ENCODE results near the gene DHX35.

The DHX35 gene

DNA sequence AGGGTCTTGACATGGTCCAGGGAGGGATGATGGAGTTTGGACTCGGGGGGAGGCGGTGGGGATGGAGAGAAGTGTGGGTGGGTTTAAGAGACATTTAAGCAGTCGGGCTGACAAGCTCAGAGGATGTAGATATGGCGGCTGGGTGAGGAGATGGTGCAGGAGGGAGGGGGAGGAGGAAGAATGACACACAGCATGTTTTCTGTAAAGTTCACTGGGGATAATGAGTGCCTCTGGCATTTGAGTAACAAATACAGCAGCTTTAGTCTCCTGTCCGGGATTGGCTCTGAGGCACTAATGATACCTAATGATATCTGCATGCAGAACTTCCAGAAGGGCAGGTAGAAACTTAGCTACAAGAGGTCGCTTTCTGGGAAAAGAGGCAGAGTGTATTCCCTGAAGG, 107.8 kb downstream of the DHX35 start:
- peak; percentile 7 for DNase-seq (ENCODE audit: low read depth)

DNA sequence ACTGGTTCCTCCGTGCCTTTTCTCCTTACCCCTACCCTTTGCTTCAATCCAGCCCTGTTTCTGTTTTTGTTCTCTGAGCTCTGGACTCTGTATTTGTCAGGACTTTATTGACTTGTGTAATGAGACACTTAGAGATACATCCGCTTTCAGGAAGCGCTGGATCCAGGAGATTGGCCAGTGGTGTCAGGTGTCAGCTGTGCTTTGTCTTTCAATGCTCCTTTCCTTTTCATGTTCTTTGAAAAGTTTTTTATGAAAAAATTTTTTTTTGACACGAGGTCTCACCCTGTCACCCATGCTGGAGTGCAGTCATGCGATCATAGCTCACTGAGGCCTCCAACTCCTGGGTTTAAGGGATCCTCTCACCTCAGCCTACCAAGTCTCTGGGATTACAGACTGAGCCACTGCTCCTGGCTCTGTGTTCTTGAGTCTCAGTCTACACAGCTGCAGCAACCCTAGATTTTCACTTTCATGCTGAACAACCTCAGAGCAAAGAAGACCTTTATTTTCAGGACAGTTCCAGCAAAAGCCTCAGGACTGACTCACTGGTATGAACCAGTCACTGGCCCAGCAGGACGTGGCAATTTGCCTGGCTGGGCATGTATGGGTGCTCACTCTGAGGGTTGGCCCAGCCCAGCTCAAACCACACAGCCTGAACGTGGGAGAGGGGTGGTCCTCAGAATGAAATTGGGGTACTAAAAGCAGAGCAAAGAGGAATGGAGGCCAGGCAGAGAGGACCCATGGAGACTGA, 108.5 kb downstream of the DHX35 start:
- peak; percentile 70 for DNase-seq (ENCODE audit: low read depth)
- no peak for TF ChIP-seq CTCF (conservative IDR thresholded peaks at IDR 0.05; ENCODE audit: low read length)
- no peak overlapping the region for H3K4me3 ChIP-seq (ENCODE audit: low read length)

More for the DNA sequence above, 107.8 kb downstream of the DHX35 start:
- TF ChIP-seq CTCF (conservative IDR thresholded peaks at IDR 0.05; ENCODE audit: low read length) = no peak
- no peak overlapping the region for H3K4me3 ChIP-seq (ENCODE audit: low read length)

DNA sequence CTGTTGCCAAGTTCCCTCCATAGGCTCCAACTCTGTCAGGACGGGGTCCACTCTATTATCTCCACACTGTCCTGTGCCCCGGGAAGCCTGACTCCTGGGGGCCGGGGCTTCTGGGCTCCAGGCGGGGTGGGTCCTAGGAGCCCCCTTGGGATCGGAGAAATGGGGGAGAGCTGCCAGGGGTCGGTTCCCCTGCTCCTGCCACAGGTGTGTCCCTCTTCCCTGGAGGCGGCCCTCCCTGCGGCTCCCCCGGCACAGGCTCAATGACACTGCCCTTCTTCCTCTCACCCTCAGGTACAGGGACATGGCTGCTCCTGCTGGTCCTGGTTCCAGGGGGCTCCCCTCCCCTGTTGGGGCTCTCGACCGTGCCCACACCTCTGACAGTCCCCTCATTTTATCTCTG, 110.0 kb downstream of the DHX35 start:
- TF ChIP-seq CTCF (conservative IDR thresholded peaks at IDR 0.05; ENCODE audit: low read length) = no peak
- H3K4me3 ChIP-seq (ENCODE audit: low read length) = no peak overlapping the region
- no peak for DNase-seq (ENCODE audit: low read depth)

DNA sequence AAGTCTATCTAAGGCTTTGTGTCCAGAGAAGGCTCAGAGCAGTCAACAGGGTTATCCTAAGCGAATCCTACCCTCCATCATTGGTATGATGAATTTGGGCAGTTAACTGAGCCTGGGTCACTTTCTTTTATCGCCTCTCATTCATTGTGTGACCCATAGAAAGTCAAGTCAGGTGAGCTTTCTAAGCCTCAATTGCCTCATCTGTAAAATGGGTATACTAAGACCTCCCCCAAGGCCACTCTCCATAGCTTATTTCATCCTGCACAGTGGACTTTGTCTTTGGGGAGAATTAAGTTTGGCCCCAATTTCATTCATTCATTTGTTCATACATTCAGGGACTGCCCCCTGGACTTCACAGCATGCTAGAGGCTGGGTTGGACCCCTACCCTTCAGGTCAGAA, 110.5 kb downstream of the DHX35 start:
- no peak for TF ChIP-seq CTCF (conservative IDR thresholded peaks at IDR 0.05; ENCODE audit: low read length)
- H3K4me3 ChIP-seq (ENCODE audit: low read length) = no peak overlapping the region
- no peak for DNase-seq (ENCODE audit: low read depth)

DNA sequence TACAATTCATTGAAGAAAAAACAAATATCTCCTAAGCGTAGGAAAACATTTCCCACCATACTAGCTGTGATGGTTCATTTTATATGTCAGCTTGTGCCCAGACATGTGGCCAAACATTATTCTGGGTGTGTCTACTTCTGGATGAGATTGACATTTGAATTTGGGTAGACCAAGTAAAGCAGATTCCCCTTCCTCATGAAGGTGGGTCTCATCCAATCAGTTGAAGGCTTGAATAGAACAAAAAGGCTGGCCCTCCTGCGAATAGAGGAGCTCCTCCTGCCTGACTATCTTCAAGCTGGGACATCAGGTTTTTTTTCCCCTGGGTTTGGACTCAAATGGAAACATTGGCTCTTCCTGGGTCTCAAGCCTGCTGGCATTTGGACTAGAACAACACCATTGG, 113.6 kb downstream of the DHX35 start:
- DNase-seq (ENCODE audit: low read depth) = no peak
- no peak for TF ChIP-seq CTCF (conservative IDR thresholded peaks at IDR 0.05; ENCODE audit: low read length)
- no peak overlapping the region for H3K4me3 ChIP-seq (ENCODE audit: low read length)

GRCh38 chr20:39076958-39077357, 114.8 kb downstream of the DHX35 start:
- no peak for DNase-seq (ENCODE audit: low read depth)
- no peak for TF ChIP-seq CTCF (conservative IDR thresholded peaks at IDR 0.05; ENCODE audit: low read length)
- no peak overlapping the region for H3K4me3 ChIP-seq (ENCODE audit: low read length)

DNA sequence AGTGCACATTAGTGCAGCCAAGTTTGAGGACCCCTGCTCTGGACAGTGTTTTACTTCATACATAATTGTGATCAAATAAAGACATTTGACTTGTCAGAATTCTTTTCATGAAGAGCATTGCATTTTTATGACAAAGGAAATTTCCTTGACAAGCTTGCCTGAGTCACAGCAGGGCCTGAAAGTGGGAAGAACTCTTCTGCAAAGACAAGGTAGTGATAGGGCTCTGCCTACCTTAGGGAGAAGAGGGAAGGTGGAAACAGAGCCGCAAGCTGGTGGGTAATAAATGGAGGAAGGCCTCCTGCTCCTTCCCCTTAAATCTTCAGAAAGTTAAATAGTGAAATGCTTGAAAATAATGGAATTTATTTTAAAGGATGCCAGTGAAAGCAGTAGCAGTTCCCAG, 118.2 kb downstream of the DHX35 start:
- no peak for TF ChIP-seq CTCF (conservative IDR thresholded peaks at IDR 0.05; ENCODE audit: low read length)
- no peak for DNase-seq (ENCODE audit: low read depth)
- H3K4me3 ChIP-seq (ENCODE audit: low read length) = no peak overlapping the region

Data from AG10803 (cell line).